GM10266 (cell line): ENCODE data around the gene SFR1.

Experiments used
- DNase-seq: peaks from one replicate; pipeline ENCODE4 v3.0.0; 2012; ENCODE audit errors: extremely low spot score
- CTCF ChIP-seq: IDR thresholded peaks from 2 replicates; pipeline ENCODE4 v1.5.1; 2012; ENCODE audit warnings: mild to moderate bottlenecking, low read depth; ENCODE audit not compliant: control insufficient read depth, insufficient read depth; ENCODE audit errors: missing control alignments

Gene SFR1

GRCh38 chr10:104104418-104104817 lies 17.6 kb upstream of the SFR1 start:
- no peak for DNase-seq
- TF ChIP-seq CTCF: no peak

GRCh38 chr10:104104926-104105325 lies 17.0 kb upstream of the SFR1 start:
- TF ChIP-seq CTCF: no peak
- no peak for DNase-seq

DNA sequence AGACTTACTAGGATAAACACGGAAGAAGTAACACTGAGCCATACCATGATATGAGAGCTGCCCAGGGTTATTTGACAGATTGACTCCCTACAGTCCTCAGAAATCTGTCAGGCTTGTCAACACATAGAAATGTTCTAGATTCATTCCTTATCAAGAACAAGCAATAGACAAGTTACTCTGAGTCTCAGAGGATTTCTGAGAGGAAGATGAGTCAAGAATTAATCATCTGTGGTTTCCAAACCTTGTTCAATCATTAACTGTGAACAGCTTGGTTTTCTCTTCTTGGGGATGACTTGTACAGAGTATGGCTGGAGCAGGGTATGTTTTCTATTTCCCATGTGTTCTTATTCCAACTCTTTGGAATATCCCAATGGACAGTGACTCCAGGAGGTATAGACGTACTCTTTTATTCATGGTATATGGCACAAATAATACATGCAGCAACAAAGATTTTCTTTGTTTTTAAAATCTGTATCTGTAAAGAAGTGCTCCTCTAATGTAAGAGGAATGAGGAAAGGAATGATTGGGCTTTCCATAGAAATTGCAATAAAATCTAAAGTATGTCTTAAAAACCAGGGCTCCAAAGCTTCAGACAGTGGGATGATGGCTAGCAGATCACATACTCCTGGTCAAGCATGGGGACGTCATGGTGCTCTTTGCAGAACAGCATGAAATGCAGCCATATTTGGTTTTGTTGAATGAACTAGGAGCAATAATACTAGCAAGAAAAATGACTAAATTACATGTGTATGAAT lies 11.9 kb upstream of the SFR1 start:
- TF ChIP-seq CTCF: no peak
- DNase-seq: no peak

- no peak for TF ChIP-seq CTCF
- DNase-seq: no peak
Observed at GRCh38 chr10:104113376-104113956, 8.5 kb upstream of the SFR1 start.

GRCh38 chr10:104117839-104118323 lies 4.1 kb upstream of the SFR1 start:
- no peak for DNase-seq
- TF ChIP-seq CTCF: no peak

DNA sequence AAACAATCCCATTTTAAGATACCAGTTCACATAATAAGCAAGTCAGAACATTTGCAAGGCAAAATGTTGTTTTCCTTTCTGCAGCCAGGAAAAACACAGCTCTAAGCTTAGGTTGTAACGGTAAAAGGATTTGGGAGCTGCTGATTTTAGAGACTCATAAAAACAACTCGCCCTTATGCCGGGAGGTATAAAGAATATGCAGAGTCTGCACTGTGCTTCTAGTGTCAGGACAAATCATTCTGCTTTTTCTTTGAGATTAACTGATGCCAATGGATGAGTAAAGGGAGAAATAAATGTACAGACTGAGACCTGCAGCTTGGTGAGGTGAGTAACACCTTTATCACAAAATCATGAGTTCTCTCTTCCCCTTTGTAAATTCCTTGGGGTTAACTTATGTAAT lies 2.0 kb upstream of the SFR1 start:
- no peak for DNase-seq

More for the DNA sequence above, 2.0 kb upstream of the SFR1 start:
- no peak for TF ChIP-seq CTCF
